Endothelial cell of umbilical vein (primary cell): ENCODE data around the gene CCDC146. TPM values are rescaled to one million over a fixed set of nuclear protein-coding genes. Genes with fewer than 3 reads are reported as not detected.

Source experiments
- BruUV-seq: library from RNA; stranded (reverse); fragments of 400-500 nt; replicated peaks from 2 replicates; lab custom pipeline; 2021; lab: Mats Ljungman, UMichigan
- CTCF ChIA-PET: fragments of 300-600, 350-600 bp; sonication (Branson Sonifier 250); formaldehyde crosslinking; loops from one replicate; lab custom pipeline; 2021; ENCODE audit warnings: antibody characterized with exemption, inconsistent platforms; lab: Charles Lee
- POLR2A ChIA-PET: fragments of 300-600, 350-600 bp; sonication (Branson Sonifier 250); formaldehyde crosslinking; loops from one replicate; lab custom pipeline; 2021; ENCODE audit warnings: antibody characterized with exemption, inconsistent platforms; lab: Charles Lee
- DNase-seq: peaks from one replicate; pipeline ENCODE4 v3.0.0-alpha.2; 2011; ENCODE audit warnings: low read depth, low spot score
- FAIRE-seq: peaks from 2 replicates; lab custom pipeline; 2011; peaks lifted over from hg19 to GRCh38; lab: Jason Lieb, UNC
- H2AFZ ChIP-seq: 2 replicates; pipeline ENCODE4 v1.6.0; 2012; ENCODE audit warnings: low read depth, low read length, control low read depth, inconsistent platforms
- H3K27ac ChIP-seq: 2 replicates; pipeline ENCODE4 v1.5.1; 2011; ENCODE audit warnings: low read depth, mild to moderate bottlenecking, control low read depth, low read length, moderate library complexity; ENCODE audit not compliant: insufficient read depth
- H3K27me3 ChIP-seq, 2 experiments: 2 replicates each; pipeline versions ENCODE4 v1.6.0 to v1.6.1; 2011; ENCODE audit warnings: low read length in 2 of 2, mixed read lengths in 1 of 2; ENCODE audit not compliant: control insufficient read depth in 2 of 2, insufficient read depth in 2 of 2
- H3K36me3 ChIP-seq, 2 experiments: 2 replicates in 1 of 2; 3 replicates in 1 of 2; pipeline ENCODE4 v1.5.1; 2011; ENCODE audit warnings: low read length in 2 of 2, mild to moderate bottlenecking in 1 of 2, moderate library complexity in 1 of 2; ENCODE audit not compliant: control insufficient read depth in 2 of 2, insufficient read depth in 2 of 2; ENCODE audit errors: extremely low read depth in 1 of 2
- H3K4me1 ChIP-seq: 3 replicates; pipeline ENCODE4 v1.5.1; 2011; ENCODE audit warnings: mild to moderate bottlenecking, low read length; ENCODE audit not compliant: control insufficient read depth, insufficient read depth; ENCODE audit errors: extremely low read depth
- H3K4me2 ChIP-seq: 2 replicates; pipeline ENCODE4 v1.6.1; 2011; ENCODE audit warnings: low read length, control low read depth, mixed read lengths; ENCODE audit not compliant: insufficient read depth
- H3K4me3 ChIP-seq, 3 experiments: fragments of 200-600 bp in 1 of 3; sonication (generic), shearing (Covaris generic) in 1 of 3; replicated peaks in 1 of 3; 2 replicates each; pipeline ENCODE4 v1.5.1; 2011 to 2016; ENCODE audit warnings: control low read depth in 3 of 3, low read length in 3 of 3, mild to moderate bottlenecking in 2 of 3, inconsistent platforms in 1 of 3, low read depth in 1 of 3, moderate library complexity in 1 of 3; ENCODE audit not compliant: insufficient read depth in 1 of 3
- H3K79me2 ChIP-seq: 2 replicates; pipeline ENCODE4 v1.6.0; 2012; ENCODE audit warnings: low read length, inconsistent platforms; ENCODE audit not compliant: control insufficient read depth, insufficient read depth
- H3K9ac ChIP-seq: replicated peaks from 2 replicates; pipeline ENCODE3; 2011; ENCODE audit warnings: low read length, control low read depth; ENCODE audit not compliant: insufficient read depth; ENCODE audit errors: extremely low read depth
- H3K9me1 ChIP-seq: replicated peaks from 3 replicates; pipeline ENCODE4 v1.6.0; 2011; ENCODE audit warnings: mild to moderate bottlenecking, low read length; ENCODE audit not compliant: control insufficient read depth, insufficient read depth; ENCODE audit errors: extremely low read depth
- H3K9me3 ChIP-seq: replicated peaks from 2 replicates; pipeline ENCODE4 v1.5.1; 2012; ENCODE audit warnings: low read length, inconsistent platforms; ENCODE audit not compliant: control insufficient read depth, insufficient read depth
- H4K20me1 ChIP-seq: replicated peaks from 2 replicates; pipeline ENCODE3; 2011; ENCODE audit warnings: mild to moderate bottlenecking, low read length; ENCODE audit not compliant: control insufficient read depth, insufficient read depth; ENCODE audit errors: extremely low read depth
- CTCF ChIP-seq, 2 donors: IDR thresholded peaks; 1 replicate in 1 of 2; 2 replicates in 1 of 2; pipeline ENCODE4 v1.5.1; 2011; ENCODE audit warnings: low read length in 2 of 2, mild to moderate bottlenecking in 2 of 2, moderate library complexity in 2 of 2, control low read depth in 1 of 2, inconsistent platforms in 1 of 2, low read depth in 1 of 2; ENCODE audit not compliant: insufficient read depth in 1 of 2; ENCODE audit errors: extremely low read depth in 1 of 2
- EZH2 ChIP-seq: IDR thresholded peaks from 2 replicates; pipeline ENCODE4 v1.6.1; 2012; ENCODE audit warnings: borderline replicate concordance, low read depth, mild to moderate bottlenecking, moderate library complexity, low read length, inconsistent platforms; ENCODE audit not compliant: severe bottlenecking
- FOS ChIP-seq: IDR thresholded peaks from 2 replicates; pipeline ENCODE4 v1.6.1; 2011; ENCODE audit warnings: mild to moderate bottlenecking, low read length, moderate library complexity, borderline replicate concordance; ENCODE audit not compliant: insufficient read depth
- GATA2 ChIP-seq: IDR thresholded peaks from 2 replicates; pipeline ENCODE4 v1.7.0; 2011; ENCODE audit warnings: low read depth, mild to moderate bottlenecking, moderate library complexity, mixed read lengths, low read length; ENCODE audit not compliant: insufficient read length, insufficient read depth
- JUN ChIP-seq: IDR thresholded peaks from 2 replicates; pipeline ENCODE4 v1.6.1; 2011; ENCODE audit warnings: borderline replicate concordance, low read depth; ENCODE audit not compliant: insufficient read length, insufficient read depth
- MAX ChIP-seq: IDR thresholded peaks from 2 replicates; pipeline ENCODE4 v1.6.1; 2011; ENCODE audit not compliant: insufficient read depth, insufficient read length
- MYC ChIP-seq: IDR thresholded peaks from one replicate; pipeline ENCODE4 v1.6.1; 2011; ENCODE audit warnings: mild to moderate bottlenecking, low read depth, low read length
- POLR2A ChIP-seq: IDR thresholded peaks from 2 replicates; pipeline ENCODE4 v1.6.1; 2012; ENCODE audit warnings: low read depth, mild to moderate bottlenecking, control low read depth, low read length
- POLR2AphosphoS5 ChIP-seq: IDR thresholded peaks from 2 replicates; pipeline ENCODE4 v1.6.1; 2012; ENCODE audit warnings: low read depth, mild to moderate bottlenecking, control low read depth, low read length, moderate library complexity; ENCODE audit not compliant: insufficient read depth
- dilution Hi-C: fragments of 300-500 bp; cut with MboI; formaldehyde crosslinking; loops from one replicate; pipeline ENCODE4 v1.15.0; 2019; ENCODE audit warnings: low sequenced_read_pairs; ENCODE audit not compliant: extremely low pct_ligation_motif_present
- intact Hi-C: fragments of 100-400 bp; cut with micrococcal nuclease; formaldehyde crosslinking; loops from one replicate; pipeline ENCODE4 v1.10.0; 2022
- polyA plus RNA-seq, 4 experiments: library from polyadenylated mRNA; depleted of rRNA in 3 of 4; stranded (reverse) in 3 of 4; unstranded in 1 of 4; fragments of >200 nt; gene quantifications; 2 replicates each; pipeline versions ENCODE4 v1.2.1 to v1.2.3, GENCODE V29; 2011 to 2012; ENCODE audit warnings: missing spikeins in 1 of 4
- total RNA-seq: library from RNA; stranded (reverse); gene quantifications from 2 replicates; pipeline ENCODE4 v1.2.3, GENCODE V29; 2021

Gene CCDC146
- total and polyA plus RNA-seq, 2 donors (not counting 3 experiments of a cell fraction or from before 2014, with no cell fraction given), result 0.65 to 2.2 TPM

- Histone ChIP-seq H3K27me3 (no peaks in the 10 kb centered on the region), H3K4me3 (no peak overlapping the region), H3K9ac (no peak overlapping the region), H3K9me3 (no peaks in the 10 kb centered on the region), H4K20me1 (no peaks in the 10 kb centered on the region), H2AFZ (peak overlapping the region; percentile 1), H3K27ac (peak overlapping the region; percentile 56), H3K4me2 (peak overlapping the region; percentile 12), H3K4me1 (peaks cover 62% of the 10 kb centered on the region), H3K36me3 (no peaks in the 10 kb centered on the region), H3K79me2 (no peaks in the 10 kb centered on the region), H3K9me1 (no peaks in the 10 kb centered on the region)
- dilution Hi-C loops (no loop called here), intact Hi-C loops (loop anchor here (1.0 to 5.0 kb wide), 3 partner anchors 42 to 813 kb away; partner anchors contain the start of gene CCDC146)
- no peak for TF ChIP-seq GATA2
- TF ChIP-seq POLR2AphosphoS5, result peak; percentile 33
- TF ChIP-seq POLR2A, result no peak
- TF ChIP-seq JUN, result peak; percentile 75
- TF ChIP-seq EZH2, result no peak
- TF ChIP-seq FOS, result peak; percentile 80
- no peak for TF ChIP-seq MYC
- TF ChIP-seq MAX, result no peak
- TF ChIP-seq CTCF (IDR thresholded peaks at IDR 0.05; ENCODE audit: extremely low read depth in 1 of 2, insufficient read depth in 1 of 2, low read depth in 1 of 2, low read length in 2 of 2), result no peak
- FAIRE-seq (peak; percentile 87), DNase-seq (peak; percentile 88)
- no TSS peak for BruUV-seq
- ChIA-PET CTCF (interaction anchor here (0.7 to 2.8 kb wide), 2 partner anchors 57 to 84 kb away, joined by 4 to 103 read pairs; no protein-coding TSS in a partner anchor), POLR2A (interaction anchor here (0.7 kb wide), 1 partner anchor 705 kb away, joined by 3 read pairs; no protein-coding TSS in a partner anchor)
Observed at GRCh38 chr7:77330169-77330882, 207.9 kb downstream of the CCDC146 start.
